Transverse colon (tissue), 4 donors: ENCODE data around the gene RRM2. TPM values are rescaled to one million over a fixed set of nuclear protein-coding genes. Genes with fewer than 3 reads are reported as not detected.

Source experiments
- DNase-seq: peaks from one replicate; pipeline ENCODE4 v3.0.0-alpha.2; 2019
- H3K27ac ChIP-seq, 4 donors: fragments of 200-600 bp; sonication (generic); 2 replicates each; pipeline ENCODE4 v1.5.1; 2016 to 2018; ENCODE audit warnings: inconsistent platforms in 4 of 4
- H3K27me3 ChIP-seq: fragments of 200-600 bp; sonication (generic); 2 replicates; pipeline ENCODE4 v1.5.1; 2017; ENCODE audit warnings: inconsistent platforms
- H3K36me3 ChIP-seq, 4 donors: fragments of 200-600 bp; sonication (generic); 2 replicates each; pipeline ENCODE4 v1.5.1; 2017 to 2019; ENCODE audit warnings: inconsistent platforms in 4 of 4
- H3K4me1 ChIP-seq, 4 donors: fragments of 200-600 bp; sonication (generic); 2 replicates each; pipeline ENCODE4 v1.5.1; 2017 to 2020; ENCODE audit warnings: inconsistent platforms in 4 of 4
- H3K4me3 ChIP-seq, 4 donors: fragments of 200-600 bp; sonication (generic); 1 replicate in 1 of 4; 2 replicates in 3 of 4; pipeline versions ENCODE4 v1.5.1 to v1.6.1; 2017 to 2019; ENCODE audit warnings: inconsistent platforms in 4 of 4
- H3K9me3 ChIP-seq, 2 donors: fragments of 200-600 bp; sonication (generic); 2 replicates each; pipeline ENCODE4 v1.5.1; 2017 to 2019; ENCODE audit warnings: inconsistent platforms in 2 of 2
- CTCF ChIP-seq, 5 experiments: fragments of 200-600 bp in 3 of 5; fragments of 450-650 bp in 2 of 5; sonication (generic) in 3 of 5; IDR thresholded peaks; 1 replicate in 2 of 5; 2 replicates in 3 of 5; pipeline ENCODE4 v1.5.1; 2016 to 2017; ENCODE audit warnings: antibody characterized with exemption in 5 of 5, inconsistent platforms in 3 of 5, mild to moderate bottlenecking in 2 of 5, moderate library complexity in 1 of 5
- EP300 ChIP-seq: sonication (generic); formaldehyde crosslinking; IDR thresholded peaks from one replicate; pipeline ENCODE4 v1.6.1; 2017; ENCODE audit warnings: antibody characterized with exemption, low read depth
- POLR2A ChIP-seq: fragments of 450-650 bp; IDR thresholded peaks from one replicate; pipeline ENCODE4 v1.6.1; 2016; ENCODE audit warnings: antibody characterized with exemption, mild to moderate bottlenecking, moderate library complexity
- POLR2AphosphoS5 ChIP-seq, 3 donors: sonication (generic); formaldehyde crosslinking; IDR thresholded peaks; one replicate each; pipeline ENCODE4 v1.6.1; 2016; ENCODE audit warnings: antibody characterized with exemption in 3 of 3
- WGBS, 2 donors: methylation state at CpG; one replicate each; pipeline ENCODE4 v1.1.5; 2018; ENCODE audit warnings: low coverage in 1 of 2; 5-methylcytosine and 5-hydroxymethylcytosine counted together
- in situ Hi-C, 4 donors: fragments of 200-750 bp; cut with MboI; loops; one replicate each; pipeline versions ENCODE4 v1.15.0 to v1.15.1; 2017; ENCODE audit warnings: low sequenced_read_pairs in 3 of 4, low pct_ligation_motif_present in 1 of 4, low pct_unique_long_range_greater_than_20kb in 1 of 4
- intact Hi-C: fragments of 100-400 bp; cut with DNase I; formaldehyde crosslinking; loops from one replicate; pipeline ENCODE4 v1.15.1; 2023; ENCODE audit warnings: low total_unique reads
- total RNA-seq, 4 donors: library from RNA; depleted of rRNA; stranded (reverse); fragments of >200 nt; gene quantifications; one replicate each; pipeline ENCODE4 v1.1.0, GENCODE V29; 2016

RRM2 gene
- total RNA-seq, 4 donors from 2014 or later = 4.0 to 12.9 (median 5.3) TPM; not detected in 1

- no peak overlapping the region for H3K27ac ChIP-seq
- 72 to 85% methylated on average over 4 to 5 of the region's 5 CpGs for WGBS, 2 donors
- intact Hi-C loops = no loop called here
- in situ Hi-C loops = no loop called here
- no peaks in the 10 kb centered on the region for H3K27me3 ChIP-seq
- no peak for DNase-seq
- H3K9me3 ChIP-seq = no peaks in the 10 kb centered on the region
- H3K4me3 ChIP-seq = no peak overlapping the region
- TF ChIP-seq POLR2AphosphoS5 (IDR thresholded peaks at IDR 0.05) (no peak), POLR2A (no peak), EP300 (no peak), CTCF (IDR thresholded peaks at IDR 0.05) (no peak)
- no peaks in the 10 kb centered on the region for H3K36me3 ChIP-seq
- H3K4me1 ChIP-seq = no peaks in the 10 kb centered on the region
These were observed 45.7 kb downstream of the RRM2 start for GRCh38 chr2:10168221-10168620.

GRCh38 chr2:10169053-10169578 is 46.6 kb downstream of the RRM2 start:
- no peak for TF ChIP-seq CTCF (IDR thresholded peaks at IDR 0.05)
- no peak for TF ChIP-seq POLR2AphosphoS5 (IDR thresholded peaks at IDR 0.05)
- intact Hi-C loops = no loop called here
- WGBS, 2 donors = 67% methylated on average over 7 of the region's 7 CpGs; no CpG with 5 or more reads in 1 of the 2 donors

GRCh38 chr2:10169581-10169980 is 47.0 kb downstream of the RRM2 start:
- in situ Hi-C loops = no loop called here
- no peak for TF ChIP-seq POLR2AphosphoS5 (IDR thresholded peaks at IDR 0.05)
- TF ChIP-seq EP300 = no peak
- no peak for TF ChIP-seq CTCF (IDR thresholded peaks at IDR 0.05)
- no peak for TF ChIP-seq POLR2A

More at GRCh38 chr2:10169053-10169578, 46.6 kb downstream of the RRM2 start:
- in situ Hi-C loops = no loop called here
- Histone ChIP-seq H3K27me3 (no peaks in the 10 kb centered on the region), H3K27ac (no peak overlapping the region), H3K9me3 (no peaks in the 10 kb centered on the region), H3K4me1 (no peaks in the 10 kb centered on the region), H3K36me3 (no peaks in the 10 kb centered on the region), H3K4me3 (no peak overlapping the region)
- no peak for DNase-seq

GRCh38 chr2:10170256-10170655 is 47.7 kb downstream of the RRM2 start:
- in situ Hi-C loops (no loop called here), intact Hi-C loops (no loop called here)
- WGBS, 2 donors = 62% methylated on average over 9 of the region's 9 CpGs; no CpG with 5 or more reads in 1 of the 2 donors
- H3K36me3 ChIP-seq = no peaks in the 10 kb centered on the region
- no peaks in the 10 kb centered on the region for H3K9me3 ChIP-seq
- H3K27ac ChIP-seq = no peak overlapping the region
- DNase-seq = no peak
- no peaks in the 10 kb centered on the region for H3K27me3 ChIP-seq
- H3K4me1 ChIP-seq = no peaks in the 10 kb centered on the region
- no peak overlapping the region for H3K4me3 ChIP-seq
- no peak for TF ChIP-seq POLR2A

More at GRCh38 chr2:10169581-10169980, 47.0 kb downstream of the RRM2 start:
- intact Hi-C loops = no loop called here
- WGBS, 2 donors = 67% methylated on average over 11 of the region's 11 CpGs; no CpG with 5 or more reads in 1 of the 2 donors
- Histone ChIP-seq H3K9me3 (no peaks in the 10 kb centered on the region), H3K27ac (no peak overlapping the region), H3K4me1 (no peaks in the 10 kb centered on the region), H3K36me3 (no peaks in the 10 kb centered on the region), H3K4me3 (no peak overlapping the region), H3K27me3 (no peaks in the 10 kb centered on the region)
- DNase-seq = no peak
